ENCODE measurements around the gene ABCG1. TPM values are rescaled to one million over a fixed set of nuclear protein-coding genes. Genes with fewer than 3 reads are reported as not detected.

ABCG1 gene
- polyA plus RNA-seq, 1 donor from 2014 or later = 14.2 TPM

- Histone ChIP-seq H3K4me3 (ENCODE audit: low read length) (no peak overlapping the region), H4K20me1 (ENCODE audit: insufficient read depth) (no peaks in the 10 kb centered on the region), H3K9ac (ENCODE audit: low read length) (no peak overlapping the region), H3K4me2 (ENCODE audit: low read length) (no peak overlapping the region), H3F3A (ENCODE audit: insufficient read depth, low read length, poor library complexity, severe bottlenecking) (no peaks in the 10 kb centered on the region), H3K27me3 (ENCODE audit: insufficient read depth, low read depth, low read length) (no peaks in the 10 kb centered on the region), H3K27ac (ENCODE audit: low read length) (no peak overlapping the region), H3K9me3 (ENCODE audit: low read length) (no peaks in the 10 kb centered on the region), H2AFZ (ENCODE audit: low read depth, low read length) (no peak overlapping the region), H3K36me3 (ENCODE audit: insufficient read depth, low read length) (no peaks in the 10 kb centered on the region), H3K79me2 (replicated peaks; ENCODE audit: insufficient read depth, low read length) (no peaks in the 10 kb centered on the region), H3K9me2 (ENCODE audit: insufficient read depth, low read length) (no peaks in the 10 kb centered on the region)
- TF ChIP-seq POLR2AphosphoS5 (IDR thresholded peaks at IDR 0.05) (no peak), EZH2 (IDR thresholded peaks at IDR 0.05; ENCODE audit: borderline replicate concordance, insufficient read depth, low read length, poor library complexity, severe bottlenecking) (no peak), TAF1 (IDR thresholded peaks at IDR 0.05; ENCODE audit: low read depth) (no peak), RAD21 (conservative IDR thresholded peaks at IDR 0.05) (no peak), EP300 (conservative IDR thresholded peaks at IDR 0.05; ENCODE audit: poor library complexity, severe bottlenecking) (no peak), MXI1 (conservative IDR thresholded peaks at IDR 0.05; ENCODE audit: poor library complexity, severe bottlenecking) (no peak)
- TF ChIP-seq, protein P1, sequence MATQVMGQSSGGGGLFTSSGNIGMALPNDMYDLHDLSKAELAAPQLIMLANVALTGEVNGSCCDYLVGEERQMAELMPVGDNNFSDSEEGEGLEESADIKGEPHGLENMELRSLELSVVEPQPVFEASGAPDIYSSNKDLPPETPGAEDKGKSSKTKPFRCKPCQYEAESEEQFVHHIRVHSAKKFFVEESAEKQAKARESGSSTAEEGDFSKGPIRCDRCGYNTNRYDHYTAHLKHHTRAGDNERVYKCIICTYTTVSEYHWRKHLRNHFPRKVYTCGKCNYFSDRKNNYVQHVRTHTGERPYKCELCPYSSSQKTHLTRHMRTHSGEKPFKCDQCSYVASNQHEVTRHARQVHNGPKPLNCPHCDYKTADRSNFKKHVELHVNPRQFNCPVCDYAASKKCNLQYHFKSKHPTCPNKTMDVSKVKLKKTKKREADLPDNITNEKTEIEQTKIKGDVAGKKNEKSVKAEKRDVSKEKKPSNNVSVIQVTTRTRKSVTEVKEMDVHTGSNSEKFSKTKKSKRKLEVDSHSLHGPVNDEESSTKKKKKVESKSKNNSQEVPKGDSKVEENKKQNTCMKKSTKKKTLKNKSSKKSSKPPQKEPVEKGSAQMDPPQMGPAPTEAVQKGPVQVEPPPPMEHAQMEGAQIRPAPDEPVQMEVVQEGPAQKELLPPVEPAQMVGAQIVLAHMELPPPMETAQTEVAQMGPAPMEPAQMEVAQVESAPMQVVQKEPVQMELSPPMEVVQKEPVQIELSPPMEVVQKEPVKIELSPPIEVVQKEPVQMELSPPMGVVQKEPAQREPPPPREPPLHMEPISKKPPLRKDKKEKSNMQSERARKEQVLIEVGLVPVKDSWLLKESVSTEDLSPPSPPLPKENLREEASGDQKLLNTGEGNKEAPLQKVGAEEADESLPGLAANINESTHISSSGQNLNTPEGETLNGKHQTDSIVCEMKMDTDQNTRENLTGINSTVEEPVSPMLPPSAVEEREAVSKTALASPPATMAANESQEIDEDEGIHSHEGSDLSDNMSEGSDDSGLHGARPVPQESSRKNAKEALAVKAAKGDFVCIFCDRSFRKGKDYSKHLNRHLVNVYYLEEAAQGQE (IDR thresholded peaks at IDR 0.05; ENCODE audit: borderline replicate concordance) = no peak
Observed at GRCh38 chr21:42314616-42315295, 95.8 kb downstream of the ABCG1 start.

DNA sequence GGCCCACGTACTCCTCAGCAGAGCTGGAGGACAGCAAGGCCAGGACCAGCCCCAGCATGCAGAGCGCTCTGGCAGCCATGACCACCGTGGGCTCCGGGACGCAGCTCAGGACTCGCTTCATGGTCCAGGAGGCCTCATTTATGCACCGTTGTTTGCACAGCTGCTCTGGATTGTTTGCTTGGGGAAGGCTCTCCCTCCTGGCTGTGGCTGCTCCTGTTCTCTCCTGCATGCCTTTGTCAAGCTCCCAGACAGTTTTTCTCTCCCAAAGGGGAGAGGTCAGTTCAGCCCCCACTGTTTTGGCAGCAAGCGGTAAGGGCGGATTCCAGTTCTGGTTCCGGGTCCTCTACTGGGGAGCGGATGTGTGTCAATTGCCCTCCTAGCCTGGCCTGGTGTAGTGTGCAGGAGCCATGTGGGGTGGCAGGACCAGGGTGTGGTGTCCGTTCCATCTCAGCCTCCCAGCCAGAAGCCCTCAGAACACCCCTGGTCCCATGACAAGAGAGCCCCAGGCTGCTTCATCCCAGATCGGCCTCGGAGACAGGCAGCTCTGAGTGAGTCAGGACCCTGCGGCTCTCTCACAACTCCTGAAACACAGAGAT, 96.5 kb downstream of the ABCG1 start, which contains the start of gene TFF3:
Gene TFF3 (minus strand): TSS at position 114 of the 596 bp plus-strand sequence. CDS start 35 bp downstream, at position 79.
- no peaks in the 10 kb centered on the region for H3K79me2 ChIP-seq (replicated peaks; ENCODE audit: insufficient read depth, low read length)
- H3K4me3 ChIP-seq (ENCODE audit: low read length) = no peak within 1 kb of the TSS
- H3K9ac ChIP-seq (ENCODE audit: low read length) = no peak within 1 kb of the TSS
- H3K27ac ChIP-seq (ENCODE audit: low read length) = no peak within 1 kb of the TSS
- H3K4me2 ChIP-seq (ENCODE audit: low read length) = no peak within 1 kb of the TSS
- no peaks in the 10 kb centered on the region for H4K20me1 ChIP-seq (ENCODE audit: insufficient read depth)
- no peaks in the 10 kb centered on the region for H3K9me3 ChIP-seq (ENCODE audit: low read length)
- no peak within 1 kb of the TSS for H2AFZ ChIP-seq (ENCODE audit: low read depth, low read length)
- no peaks in the 10 kb centered on the region for H3K9me2 ChIP-seq (ENCODE audit: insufficient read depth, low read length)
- TF ChIP-seq RAD21 (conservative IDR thresholded peaks at IDR 0.05) = no peak
- H3F3A ChIP-seq (ENCODE audit: insufficient read depth, low read length, poor library complexity, severe bottlenecking) = no peaks in the 10 kb centered on the region
- no peaks in the 10 kb centered on the region for H3K36me3 ChIP-seq (ENCODE audit: insufficient read depth, low read length)
- H3K27me3 ChIP-seq (ENCODE audit: insufficient read depth, low read depth, low read length) = no peaks in the 10 kb centered on the region

DNA sequence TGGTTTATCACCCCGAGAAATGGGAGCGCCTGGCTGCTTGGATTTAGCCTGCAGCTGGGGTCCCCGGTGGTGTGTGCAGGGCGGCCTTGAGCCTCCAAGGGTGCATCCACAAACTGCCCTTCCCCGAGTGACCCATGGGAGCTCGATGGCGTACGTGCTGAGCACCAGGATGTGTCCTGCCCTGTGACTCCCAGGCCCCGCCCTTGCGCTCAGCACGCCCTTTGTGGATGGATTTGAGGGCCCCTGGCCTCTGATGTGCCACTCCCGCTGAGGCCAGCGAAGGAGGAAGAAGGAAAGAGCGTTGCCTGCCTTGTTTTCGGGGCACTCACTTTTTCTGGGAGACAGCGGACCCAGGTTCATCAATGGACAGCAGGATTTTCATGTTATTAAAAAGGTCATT, 98.0 kb downstream of the ABCG1 start:
- no peak overlapping the region for H3K4me3 ChIP-seq (ENCODE audit: low read length)
- no peaks in the 10 kb centered on the region for H3K36me3 ChIP-seq (ENCODE audit: insufficient read depth, low read length)
- no peak overlapping the region for H2AFZ ChIP-seq (ENCODE audit: low read depth, low read length)
- no peak overlapping the region for H3K4me2 ChIP-seq (ENCODE audit: low read length)
- no peaks in the 10 kb centered on the region for H3K79me2 ChIP-seq (replicated peaks; ENCODE audit: insufficient read depth, low read length)
- no peaks in the 10 kb centered on the region for H4K20me1 ChIP-seq (ENCODE audit: insufficient read depth)
- H3K9me2 ChIP-seq (ENCODE audit: insufficient read depth, low read length) = no peaks in the 10 kb centered on the region
- H3K9ac ChIP-seq (ENCODE audit: low read length) = no peak overlapping the region
- H3K9me3 ChIP-seq (ENCODE audit: low read length) = no peaks in the 10 kb centered on the region
- TF ChIP-seq TAF1 (IDR thresholded peaks at IDR 0.05; ENCODE audit: low read depth) (no peak), RAD21 (conservative IDR thresholded peaks at IDR 0.05) (no peak), POLR2AphosphoS5 (IDR thresholded peaks at IDR 0.05) (no peak), SMC3 (conservative IDR thresholded peaks at IDR 0.05; ENCODE audit: poor library complexity) (no peak), MXI1 (conservative IDR thresholded peaks at IDR 0.05; ENCODE audit: poor library complexity, severe bottlenecking) (no peak), EZH2 (IDR thresholded peaks at IDR 0.05; ENCODE audit: borderline replicate concordance, insufficient read depth, low read length, poor library complexity, severe bottlenecking) (no peak), EP300 (conservative IDR thresholded peaks at IDR 0.05; ENCODE audit: poor library complexity, severe bottlenecking) (no peak)
- TF ChIP-seq, protein P2, sequence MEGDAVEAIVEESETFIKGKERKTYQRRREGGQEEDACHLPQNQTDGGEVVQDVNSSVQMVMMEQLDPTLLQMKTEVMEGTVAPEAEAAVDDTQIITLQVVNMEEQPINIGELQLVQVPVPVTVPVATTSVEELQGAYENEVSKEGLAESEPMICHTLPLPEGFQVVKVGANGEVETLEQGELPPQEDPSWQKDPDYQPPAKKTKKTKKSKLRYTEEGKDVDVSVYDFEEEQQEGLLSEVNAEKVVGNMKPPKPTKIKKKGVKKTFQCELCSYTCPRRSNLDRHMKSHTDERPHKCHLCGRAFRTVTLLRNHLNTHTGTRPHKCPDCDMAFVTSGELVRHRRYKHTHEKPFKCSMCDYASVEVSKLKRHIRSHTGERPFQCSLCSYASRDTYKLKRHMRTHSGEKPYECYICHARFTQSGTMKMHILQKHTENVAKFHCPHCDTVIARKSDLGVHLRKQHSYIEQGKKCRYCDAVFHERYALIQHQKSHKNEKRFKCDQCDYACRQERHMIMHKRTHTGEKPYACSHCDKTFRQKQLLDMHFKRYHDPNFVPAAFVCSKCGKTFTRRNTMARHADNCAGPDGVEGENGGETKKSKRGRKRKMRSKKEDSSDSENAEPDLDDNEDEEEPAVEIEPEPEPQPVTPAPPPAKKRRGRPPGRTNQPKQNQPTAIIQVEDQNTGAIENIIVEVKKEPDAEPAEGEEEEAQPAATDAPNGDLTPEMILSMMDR (IDR thresholded peaks at IDR 0.05; ENCODE audit: poor library complexity, severe bottlenecking) = no peak
- TF ChIP-seq, protein P1 (IDR thresholded peaks at IDR 0.05; ENCODE audit: borderline replicate concordance) = no peak
- no peaks in the 10 kb centered on the region for H3K27me3 ChIP-seq (ENCODE audit: insufficient read depth, low read depth, low read length)
- no peaks in the 10 kb centered on the region for H3F3A ChIP-seq (ENCODE audit: insufficient read depth, low read length, poor library complexity, severe bottlenecking)
- H3K27ac ChIP-seq (ENCODE audit: low read length) = no peak overlapping the region
